Fibroblast of lung (primary cell): ENCODE measurements around the gene ALDH1A2. TPM values are rescaled to one million over a fixed set of nuclear protein-coding genes. Genes with fewer than 3 reads are reported as not detected.

ENCODE experiments used
- DNase-seq, 2 donors: peaks; one replicate each; pipeline versions ENCODE4 v3.0.0 to v3.0.0-alpha.2; 2010; ENCODE audit warnings: low read depth in 2 of 2
- H2AFZ ChIP-seq: 2 replicates; pipeline ENCODE4 v1.5.1; 2012; ENCODE audit warnings: low read length, control low read depth, inconsistent platforms
- H3K27ac ChIP-seq: 2 replicates; pipeline ENCODE4 v1.5.1; 2011; ENCODE audit warnings: low read length, control low read depth; ENCODE audit not compliant: insufficient read depth
- H3K27me3 ChIP-seq: 2 replicates; pipeline ENCODE4 v1.5.1; 2011; ENCODE audit warnings: mild to moderate bottlenecking, low read length; ENCODE audit not compliant: control insufficient read depth, insufficient read depth
- H3K36me3 ChIP-seq: 2 replicates; pipeline ENCODE4 v1.5.1; 2011; ENCODE audit warnings: low read length; ENCODE audit not compliant: control insufficient read depth, insufficient read depth
- H3K4me1 ChIP-seq: 2 replicates; pipeline ENCODE4 v1.5.1; 2011; ENCODE audit warnings: low read length; ENCODE audit not compliant: control insufficient read depth, insufficient read depth; ENCODE audit errors: extremely low read depth
- H3K4me2 ChIP-seq: 2 replicates; pipeline ENCODE4 v1.5.1; 2011; ENCODE audit warnings: low read length, control low read depth; ENCODE audit not compliant: insufficient read depth; ENCODE audit errors: extremely low read depth
- H3K4me3 ChIP-seq, 4 experiments: fragments of 200-600 bp in 1 of 4; sonication (generic) in 1 of 4; replicated peaks in 1 of 4; 2 replicates each; pipeline ENCODE4 v1.5.1; 2011 to 2016; ENCODE audit warnings: low read length in 4 of 4, low read depth in 3 of 4, mild to moderate bottlenecking in 3 of 4, control low read depth in 2 of 4, inconsistent platforms in 1 of 4, mixed read lengths in 1 of 4; ENCODE audit not compliant: insufficient read depth in 1 of 4; ENCODE audit errors: control extremely low read depth in 1 of 4
- H3K79me2 ChIP-seq: 2 replicates; pipeline ENCODE4 v1.5.1; 2012; ENCODE audit warnings: mild to moderate bottlenecking, low read length, inconsistent platforms; ENCODE audit not compliant: control insufficient read depth, insufficient read depth
- H3K9ac ChIP-seq: 2 replicates; pipeline ENCODE4 v1.5.1; 2011; ENCODE audit warnings: mild to moderate bottlenecking, low read length, control low read depth; ENCODE audit not compliant: insufficient read depth
- H3K9me3 ChIP-seq: 2 replicates; pipeline ENCODE4 v1.5.1; 2012; ENCODE audit warnings: low read depth, low read length; ENCODE audit not compliant: control insufficient read depth, insufficient read depth
- H4K20me1 ChIP-seq: 2 replicates; pipeline ENCODE4 v1.5.1; 2011; ENCODE audit warnings: low read length; ENCODE audit not compliant: control insufficient read depth, insufficient read depth; ENCODE audit errors: extremely low read depth
- CTCF ChIP-seq, 2 donors: IDR thresholded peaks in 1 of 2; conservative IDR thresholded peaks in 1 of 2; 1 replicate in 1 of 2; 2 replicates in 1 of 2; pipeline ENCODE4 v1.5.1; 2011 to 2012; ENCODE audit warnings: low read length in 2 of 2, control low read depth in 1 of 2, inconsistent platforms in 1 of 2, low read depth in 1 of 2, mild to moderate bottlenecking in 1 of 2
- EZH2 ChIP-seq: IDR thresholded peaks from 2 replicates; pipeline ENCODE4 v1.5.1; 2012; ENCODE audit warnings: low read length, control low read depth, mild to moderate bottlenecking; ENCODE audit errors: missing control alignments
- polyA plus RNA-seq, 2 donors: library from polyadenylated mRNA; depleted of rRNA in 1 of 2; stranded (reverse) in 1 of 2; unstranded in 1 of 2; fragments of >200 nt; gene quantifications; 2 replicates each; pipeline ENCODE4 v1.2.1, GENCODE V29; 2011 to 2012; ENCODE audit warnings: missing spikeins in 1 of 2
- total RNA-seq: library from RNA; depleted of rRNA; stranded (reverse); fragments of >200 nt; gene quantifications from 2 replicates; pipeline ENCODE4 v1.2.1, GENCODE V29; 2014

The ALDH1A2 gene
- total and polyA plus RNA-seq, 2 donors (not counting 1 experiment from before 2014, with no cell fraction given): 1.1 to 2.3 TPM

GRCh38 chr15:58026552-58026951 is 39.0 kb downstream of the ALDH1A2 start:
- H3K36me3 ChIP-seq: no peaks in the 10 kb centered on the region
- no peak for TF ChIP-seq EZH2
- no peak for TF ChIP-seq CTCF (conservative IDR thresholded peaks at IDR 0.05 in 1 of 2, IDR thresholded peaks at IDR 0.05 in 1 of 2; ENCODE audit: low read depth in 1 of 2, low read length in 2 of 2)

GRCh38 chr15:58026051-58026450 is 39.5 kb downstream of the ALDH1A2 start:
- TF ChIP-seq EZH2: no peak
- no peak for TF ChIP-seq CTCF (conservative IDR thresholded peaks at IDR 0.05 in 1 of 2, IDR thresholded peaks at IDR 0.05 in 1 of 2; ENCODE audit: low read depth in 1 of 2, low read length in 2 of 2)
- Histone ChIP-seq H3K9ac (no peak overlapping the region), H3K4me1 (no peaks in the 10 kb centered on the region), H4K20me1 (no peaks in the 10 kb centered on the region), H3K27ac (no peak overlapping the region), H3K4me2 (no peak overlapping the region), H3K79me2 (no peaks in the 10 kb centered on the region), H3K36me3 (no peaks in the 10 kb centered on the region), H2AFZ (no peak overlapping the region), H3K27me3 (no peaks in the 10 kb centered on the region), H3K9me3 (no peaks in the 10 kb centered on the region), H3K4me3 (no peak overlapping the region)
- no peak for DNase-seq

More at GRCh38 chr15:58026552-58026951, 39.0 kb downstream of the ALDH1A2 start:
- Histone ChIP-seq H3K4me2 (no peak overlapping the region), H4K20me1 (no peaks in the 10 kb centered on the region), H3K4me1 (no peaks in the 10 kb centered on the region), H2AFZ (no peak overlapping the region), H3K4me3 (no peak overlapping the region), H3K27ac (no peak overlapping the region), H3K9me3 (no peaks in the 10 kb centered on the region), H3K27me3 (no peaks in the 10 kb centered on the region), H3K79me2 (no peaks in the 10 kb centered on the region), H3K9ac (no peak overlapping the region)
- no peak for DNase-seq

GRCh38 chr15:58021332-58022230 is 43.9 kb downstream of the ALDH1A2 start:
- Histone ChIP-seq H3K9ac (no peak overlapping the region), H3K4me3 (no peak overlapping the region), H3K79me2 (no peaks in the 10 kb centered on the region), H2AFZ (no peak overlapping the region), H3K9me3 (no peaks in the 10 kb centered on the region), H3K36me3 (no peaks in the 10 kb centered on the region), H3K4me2 (no peak overlapping the region), H3K27me3 (no peaks in the 10 kb centered on the region), H4K20me1 (no peaks in the 10 kb centered on the region), H3K4me1 (no peaks in the 10 kb centered on the region), H3K27ac (no peak overlapping the region)
- no peak for DNase-seq
- TF ChIP-seq CTCF (conservative IDR thresholded peaks at IDR 0.05 in 1 of 2, IDR thresholded peaks at IDR 0.05 in 1 of 2; ENCODE audit: low read depth in 1 of 2, low read length in 2 of 2) (no peak), EZH2 (no peak)
